ENCODE data around the gene SMC6. TPM values are rescaled to one million over a fixed set of nuclear protein-coding genes. Genes with fewer than 3 reads are reported as not detected.
A peak's percentile ranks its signal among the peaks of the same experiment; 100 is the strongest.

SMC6 gene
- total and polyA plus RNA-seq, 2 experiments from 2014 or later: 53.4 to 59.8 TPM

DNA sequence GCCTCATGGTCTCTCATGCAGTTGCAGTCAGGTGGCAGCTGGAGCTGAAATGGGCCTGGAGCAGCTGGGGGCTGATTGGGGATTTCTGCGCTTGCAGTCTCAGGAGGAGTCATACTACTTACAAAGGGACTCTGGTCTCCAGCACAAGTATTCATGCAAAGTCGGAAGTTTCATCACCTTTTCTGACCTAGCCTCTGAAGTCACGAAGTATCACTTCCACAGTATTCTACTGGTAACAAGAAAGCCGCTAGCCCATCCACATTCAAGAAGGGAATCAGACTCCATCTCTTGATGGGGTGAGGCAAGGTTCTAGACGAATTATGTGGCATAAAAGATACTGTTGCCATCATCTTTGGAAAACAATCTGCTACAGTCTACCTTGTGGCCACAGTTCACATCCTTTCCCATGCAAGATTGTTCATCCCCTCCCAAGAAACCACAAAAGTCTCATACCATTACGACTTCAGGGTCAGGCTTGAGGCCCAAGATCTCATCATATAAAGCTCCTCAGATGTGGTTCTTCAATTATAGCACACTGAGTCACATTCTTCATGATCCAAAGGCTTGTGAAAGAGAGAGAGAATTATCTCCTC, 95.3 kb downstream of the SMC6 start:
- Histone ChIP-seq H3K27ac (ENCODE audit: low read depth) (peak overlapping the region; percentile 42), H3K9me2 (ENCODE audit: insufficient read depth) (no peaks in the 10 kb centered on the region), H3K4me3 (no peak overlapping the region), H3K4me2 (no peak overlapping the region), H3K79me2 (replicated peaks; ENCODE audit: insufficient read depth) (no peaks in the 10 kb centered on the region; the same call in 1 of the 2 replicates), H3K4me1 (ENCODE audit: insufficient read depth) (no peaks in the 10 kb centered on the region), H2AFZ (no peak overlapping the region), H3K27me3 (ENCODE audit: insufficient read depth) (no peaks in the 10 kb centered on the region), H3F3A (replicated peaks; ENCODE audit: low read depth) (peaks cover 4% of the 10 kb centered on the region; the same call in 1 of the 2 replicates), H4K20me1 (replicated peaks; ENCODE audit: insufficient read depth) (peaks cover 13% of the 10 kb centered on the region; the same call in 1 of the 2 replicates), H3K36me3 (ENCODE audit: insufficient read depth) (peaks cover 20% of the 10 kb centered on the region)
- TF ChIP-seq ZNF331 (CRISPR knock-in tag; IDR thresholded peaks at IDR 0.05; ENCODE audit: low read depth) (no peak), STAT1 (IDR thresholded peaks at IDR 0.05; ENCODE audit: unreplicated experiment) (no peak), POLR2AphosphoS5 (IDR thresholded peaks at IDR 0.05; ENCODE audit: low read depth) (peak; percentile 17; the same call in 1 of the 2 replicates)
- no peaks in the 10 kb centered on the region for H3K9me3 Mint-ChIP-seq
- 0 out of 3 replicates have a peak, but pooled peaks cover 4% of the 10 kb centered on the region for H3K4me1 Mint-ChIP-seq
- H3K27ac Mint-ChIP-seq: no peak overlapping the region
- no peak for DNase-seq (ENCODE audit: low spot score)
- peaks cover 23% of the 10 kb centered on the region for H3K36me3 Mint-ChIP-seq (ENCODE audit: low read depth)
- no peak overlapping the region for H3K4me3 Mint-ChIP-seq
- no peak for ATAC-seq
- H3K27me3 Mint-ChIP-seq (ENCODE audit: insufficient read depth, low read depth, poor library complexity): no peaks in the 10 kb centered on the region

DNA sequence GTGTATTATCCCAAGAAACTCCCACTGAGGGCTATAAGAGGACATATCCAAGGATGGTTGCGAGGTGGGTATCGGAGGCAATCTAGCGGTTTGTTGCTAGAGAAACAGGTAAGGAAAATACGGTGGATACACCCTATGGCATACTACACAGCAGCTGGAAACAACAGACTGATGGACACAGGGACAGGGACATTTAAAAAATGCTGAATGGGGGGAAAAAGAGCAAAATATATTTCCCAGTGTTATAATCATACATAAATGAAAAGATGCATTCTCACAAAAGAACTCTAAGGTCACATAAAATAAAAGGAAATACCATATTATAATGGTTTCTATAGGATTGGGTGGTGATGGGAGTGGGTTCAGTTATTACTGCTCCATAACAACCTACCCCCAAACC, 95.9 kb downstream of the SMC6 start:
- Mint-ChIP-seq H3K27ac (no peak overlapping the region), H3K4me3 (no peak overlapping the region), H3K9me3 (no peaks in the 10 kb centered on the region), H3K27me3 (ENCODE audit: insufficient read depth, low read depth, poor library complexity) (no peaks in the 10 kb centered on the region), H3K36me3 (ENCODE audit: low read depth) (peaks cover 20% of the 10 kb centered on the region), H3K4me1 (0 out of 3 replicates have a peak, but pooled peaks cover 5% of the 10 kb centered on the region)
- H4K20me1 ChIP-seq (replicated peaks; ENCODE audit: insufficient read depth): peaks cover 17% of the 10 kb centered on the region
- no peak overlapping the region for H3K4me2 ChIP-seq
- peaks cover 19% of the 10 kb centered on the region; the same call in 1 of the 2 replicates for H3K36me3 ChIP-seq (ENCODE audit: insufficient read depth)
- no peaks in the 10 kb centered on the region; the same call in 1 of the 2 replicates for H3K79me2 ChIP-seq (replicated peaks; ENCODE audit: insufficient read depth)
- H3K27me3 ChIP-seq (ENCODE audit: insufficient read depth): no peaks in the 10 kb centered on the region
- TF ChIP-seq, protein P1, sequence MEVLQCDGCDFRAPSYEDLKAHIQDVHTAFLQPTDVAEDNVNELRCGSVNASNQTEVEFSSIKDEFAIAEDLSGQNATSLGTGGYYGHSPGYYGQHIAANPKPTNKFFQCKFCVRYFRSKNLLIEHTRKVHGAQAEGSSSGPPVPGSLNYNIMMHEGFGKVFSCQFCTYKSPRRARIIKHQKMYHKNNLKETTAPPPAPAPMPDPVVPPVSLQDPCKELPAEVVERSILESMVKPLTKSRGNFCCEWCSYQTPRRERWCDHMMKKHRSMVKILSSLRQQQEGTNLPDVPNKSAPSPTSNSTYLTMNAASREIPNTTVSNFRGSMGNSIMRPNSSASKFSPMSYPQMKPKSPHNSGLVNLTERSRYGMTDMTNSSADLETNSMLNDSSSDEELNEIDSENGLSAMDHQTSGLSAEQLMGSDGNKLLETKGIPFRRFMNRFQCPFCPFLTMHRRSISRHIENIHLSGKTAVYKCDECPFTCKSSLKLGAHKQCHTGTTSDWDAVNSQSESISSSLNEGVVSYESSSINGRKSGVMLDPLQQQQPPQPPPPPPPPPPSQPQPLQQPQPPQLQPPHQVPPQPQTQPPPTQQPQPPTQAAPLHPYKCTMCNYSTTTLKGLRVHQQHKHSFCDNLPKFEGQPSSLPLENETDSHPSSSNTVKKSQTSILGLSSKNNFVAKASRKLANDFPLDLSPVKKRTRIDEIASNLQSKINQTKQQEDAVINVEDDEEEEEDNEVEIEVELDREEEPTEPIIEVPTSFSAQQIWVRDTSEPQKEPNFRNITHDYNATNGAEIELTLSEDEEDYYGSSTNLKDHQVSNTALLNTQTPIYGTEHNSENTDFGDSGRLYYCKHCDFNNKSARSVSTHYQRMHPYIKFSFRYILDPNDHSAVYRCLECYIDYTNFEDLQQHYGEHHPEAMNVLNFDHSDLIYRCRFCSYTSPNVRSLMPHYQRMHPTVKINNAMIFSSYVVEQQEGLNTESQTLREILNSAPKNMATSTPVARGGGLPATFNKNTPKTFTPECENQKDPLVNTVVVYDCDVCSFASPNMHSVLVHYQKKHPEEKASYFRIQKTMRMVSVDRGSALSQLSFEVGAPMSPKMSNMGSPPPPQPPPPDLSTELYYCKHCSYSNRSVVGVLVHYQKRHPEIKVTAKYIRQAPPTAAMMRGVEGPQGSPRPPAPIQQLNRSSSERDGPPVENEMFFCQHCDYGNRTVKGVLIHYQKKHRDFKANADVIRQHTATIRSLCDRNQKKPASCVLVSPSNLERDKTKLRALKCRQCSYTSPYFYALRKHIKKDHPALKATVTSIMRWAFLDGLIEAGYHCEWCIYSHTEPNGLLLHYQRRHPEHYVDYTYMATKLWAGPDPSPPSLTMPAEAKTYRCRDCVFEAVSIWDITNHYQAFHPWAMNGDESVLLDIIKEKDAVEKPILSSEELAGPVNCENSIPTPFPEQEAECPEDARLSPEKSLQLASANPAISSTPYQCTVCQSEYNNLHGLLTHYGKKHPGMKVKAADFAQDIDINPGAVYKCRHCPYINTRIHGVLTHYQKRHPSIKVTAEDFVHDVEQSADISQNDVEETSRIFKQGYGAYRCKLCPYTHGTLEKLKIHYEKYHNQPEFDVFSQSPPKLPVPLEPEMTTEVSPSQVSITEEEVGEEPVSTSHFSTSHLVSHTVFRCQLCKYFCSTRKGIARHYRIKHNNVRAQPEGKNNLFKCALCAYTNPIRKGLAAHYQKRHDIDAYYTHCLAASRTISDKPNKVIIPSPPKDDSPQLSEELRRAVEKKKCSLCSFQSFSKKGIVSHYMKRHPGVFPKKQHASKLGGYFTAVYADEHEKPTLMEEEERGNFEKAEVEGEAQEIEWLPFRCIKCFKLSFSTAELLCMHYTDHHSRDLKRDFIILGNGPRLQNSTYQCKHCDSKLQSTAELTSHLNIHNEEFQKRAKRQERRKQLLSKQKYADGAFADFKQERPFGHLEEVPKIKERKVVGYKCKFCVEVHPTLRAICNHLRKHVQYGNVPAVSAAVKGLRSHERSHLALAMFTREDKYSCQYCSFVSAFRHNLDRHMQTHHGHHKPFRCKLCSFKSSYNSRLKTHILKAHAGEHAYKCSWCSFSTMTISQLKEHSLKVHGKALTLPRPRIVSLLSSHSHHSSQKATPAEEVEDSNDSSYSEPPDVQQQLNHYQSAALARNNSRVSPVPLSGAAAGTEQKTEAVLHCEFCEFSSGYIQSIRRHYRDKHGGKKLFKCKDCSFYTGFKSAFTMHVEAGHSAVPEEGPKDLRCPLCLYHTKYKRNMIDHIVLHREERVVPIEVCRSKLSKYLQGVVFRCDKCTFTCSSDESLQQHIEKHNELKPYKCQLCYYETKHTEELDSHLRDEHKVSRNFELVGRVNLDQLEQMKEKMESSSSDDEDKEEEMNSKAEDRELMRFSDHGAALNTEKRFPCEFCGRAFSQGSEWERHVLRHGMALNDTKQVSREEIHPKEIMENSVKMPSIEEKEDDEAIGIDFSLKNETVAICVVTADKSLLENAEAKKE (CRISPR knock-in tag; IDR thresholded peaks at IDR 0.05): no peak
- TF ChIP-seq, protein P2, sequence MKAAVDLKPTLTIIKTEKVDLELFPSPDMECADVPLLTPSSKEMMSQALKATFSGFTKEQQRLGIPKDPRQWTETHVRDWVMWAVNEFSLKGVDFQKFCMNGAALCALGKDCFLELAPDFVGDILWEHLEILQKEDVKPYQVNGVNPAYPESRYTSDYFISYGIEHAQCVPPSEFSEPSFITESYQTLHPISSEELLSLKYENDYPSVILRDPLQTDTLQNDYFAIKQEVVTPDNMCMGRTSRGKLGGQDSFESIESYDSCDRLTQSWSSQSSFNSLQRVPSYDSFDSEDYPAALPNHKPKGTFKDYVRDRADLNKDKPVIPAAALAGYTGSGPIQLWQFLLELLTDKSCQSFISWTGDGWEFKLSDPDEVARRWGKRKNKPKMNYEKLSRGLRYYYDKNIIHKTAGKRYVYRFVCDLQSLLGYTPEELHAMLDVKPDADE (IDR thresholded peaks at IDR 0.05): no peak
- no peak for TF ChIP-seq EZH2phosphoT487 (IDR thresholded peaks at IDR 0.05; ENCODE audit: unreplicated experiment)
- no peak for ATAC-seq
- no peak for DNase-seq (ENCODE audit: low spot score)
- H3F3A ChIP-seq (replicated peaks; ENCODE audit: low read depth): peaks cover 4% of the 10 kb centered on the region; the same call in 1 of the 2 replicates
- H3K9me2 ChIP-seq (ENCODE audit: insufficient read depth): no peaks in the 10 kb centered on the region
- H2AFZ ChIP-seq: no peak overlapping the region
- no peak overlapping the region for H3K4me3 ChIP-seq
- peak overlapping the region; percentile 42 for H3K27ac ChIP-seq (ENCODE audit: low read depth)
- H3K4me1 ChIP-seq (ENCODE audit: insufficient read depth): no peaks in the 10 kb centered on the region
